ENCODE data around the gene DBI. TPM values are rescaled to one million over a fixed set of nuclear protein-coding genes. Genes with fewer than 3 reads are reported as not detected.

Gene DBI
- polyA plus RNA-seq, 2 of the 4 experiments (the other 2 are of a cell fraction), result 339 to 823 TPM

GRCh38 chr2:119338826-119339561 lies 27.8 kb upstream of the DBI start:
- FAIRE-seq (no peak), DNase-seq (ENCODE audit: low read depth in 1 of 2, low spot score in 1 of 2) (no peak), ATAC-seq (no peak)
- 81% methylated on average over 6 of the region's 6 CpGs for WGBS (ENCODE audit: missing lambda C conversion rate)
- Histone ChIP-seq H3K4me2 (no peak overlapping the region), H3K4me3 (no peak overlapping the region), H3K9me3 (no peaks in the 10 kb centered on the region), H3K27ac (no peak overlapping the region), H3K4me1 (no peaks in the 10 kb centered on the region)
- no peak for TF ChIP-seq JUNB (IDR thresholded peaks at IDR 0.05)
- no peak for TF ChIP-seq ZSCAN20 (CRISPR knock-in tag; IDR thresholded peaks at IDR 0.05)
- TF ChIP-seq TP53 (CRISPR knock-in tag; IDR thresholded peaks at IDR 0.05), result no peak
- no peak for TF ChIP-seq SREBF2 (IDR thresholded peaks at IDR 0.05)
- no peak for TF ChIP-seq ZNF302 (CRISPR knock-in tag; IDR thresholded peaks at IDR 0.05)
- TF ChIP-seq HOXB13 (CRISPR knock-in tag; IDR thresholded peaks at IDR 0.05; ENCODE audit: low read depth), result no peak
- no peak for TF ChIP-seq EHF (CRISPR knock-in tag; IDR thresholded peaks at IDR 0.05)
- TF ChIP-seq E2F6 (IDR thresholded peaks at IDR 0.05; ENCODE audit: borderline replicate concordance, low read depth), result no peak
- TF ChIP-seq TFCP2L1 (CRISPR knock-in tag; IDR thresholded peaks at IDR 0.05), result no peak
- no peak for TF ChIP-seq PHF8 (IDR thresholded peaks at IDR 0.05; ENCODE audit: borderline replicate concordance, low read depth)
- no peak for TF ChIP-seq ATOH8 (CRISPR knock-in tag; IDR thresholded peaks at IDR 0.05; ENCODE audit: low read depth)
- no peak for TF ChIP-seq CHD2 (IDR thresholded peaks at IDR 0.05; ENCODE audit: low read length, partially characterized antibody)
- TF ChIP-seq HEYL (CRISPR knock-in tag; IDR thresholded peaks at IDR 0.05), result no peak
- no peak for TF ChIP-seq CHD4 (IDR thresholded peaks at IDR 0.05; ENCODE audit: borderline replicate concordance)
- ChIA-PET CTCF (interaction anchor here (0.6 kb wide), 2 partner anchors 37 to 460 kb away, joined by 3 read pairs; no protein-coding TSS in a partner anchor), POLR2A (no interaction called here)

- WGBS (ENCODE audit: missing lambda C conversion rate), result 93% methylated on average over 7 of the region's 7 CpGs
- Histone ChIP-seq H3K4me3 (no peak overlapping the region), H3K4me2 (no peak overlapping the region), H3K27ac (no peak overlapping the region), H3K9me3 (no peaks in the 10 kb centered on the region), H3K4me1 (no peaks in the 10 kb centered on the region)
- ATAC-seq (no peak), DNase-seq (ENCODE audit: low read depth in 1 of 2, low spot score in 1 of 2) (no peak), FAIRE-seq (no peak)
- ChIA-PET CTCF (interaction anchor here (0.6 kb wide), 1 partner anchor 37 kb away, joined by 3 read pairs; no protein-coding TSS in a partner anchor), POLR2A (no interaction called here)
- TF ChIP-seq MAFK (IDR thresholded peaks at IDR 0.05; ENCODE audit: partially characterized antibody) (peak; percentile 84), CTCF (IDR thresholded peaks at IDR 0.05) (no peak), E2F6 (IDR thresholded peaks at IDR 0.05; ENCODE audit: borderline replicate concordance, low read depth) (no peak), RCOR1 (IDR thresholded peaks at IDR 0.05; ENCODE audit: low read depth, low read length) (no peak), NPAS2 (CRISPR knock-in tag; IDR thresholded peaks at IDR 0.05; ENCODE audit: borderline replicate concordance) (no peak), FOSL2 (IDR thresholded peaks at IDR 0.05) (no peak), FOSL2 (CRISPR knock-in tag; IDR thresholded peaks at IDR 0.05) (no peak), NFE2L2 (conservative IDR thresholded peaks at IDR 0.05; ENCODE audit: low read length) (no peak), POLR2A (IDR thresholded peaks at IDR 0.05; ENCODE audit: low read length) (no peak), HMGXB4 (CRISPR knock-in tag; IDR thresholded peaks at IDR 0.05; ENCODE audit: borderline replicate concordance) (no peak)
Observed at GRCh38 chr2:119339562-119339923, 27.2 kb upstream of the DBI start.
